ENCODE results near the gene TNFSF10.

DNA sequence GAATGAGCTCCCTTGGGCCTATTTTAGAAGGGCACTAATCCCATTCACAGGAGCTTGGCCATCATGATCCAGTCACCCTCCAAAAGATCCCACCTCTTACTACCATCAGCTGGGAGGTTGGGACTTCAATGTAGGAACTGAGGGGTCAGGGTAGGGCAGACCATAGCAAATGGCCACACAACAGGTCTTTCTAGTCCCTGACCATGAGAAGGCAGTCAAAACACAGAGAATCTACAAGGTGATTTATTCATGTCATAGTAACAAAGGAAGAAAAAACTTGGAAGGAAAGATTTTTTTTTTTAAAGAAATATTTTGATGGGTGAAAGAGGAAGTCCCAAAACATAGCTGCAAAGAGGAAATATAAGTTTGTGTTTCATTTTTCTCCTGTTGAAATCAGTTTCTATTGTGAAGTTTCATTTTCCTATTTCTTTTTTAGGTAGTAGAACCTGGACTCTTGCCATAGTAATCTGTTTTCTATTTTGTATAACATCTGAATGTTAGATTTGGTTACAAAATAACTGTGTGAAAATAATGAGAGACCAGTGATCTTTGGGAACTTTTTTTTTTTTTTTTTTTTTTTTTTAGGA lies 23.5 kb upstream of the TNFSF10 start:
- TF ChIP-seq, protein P1, sequence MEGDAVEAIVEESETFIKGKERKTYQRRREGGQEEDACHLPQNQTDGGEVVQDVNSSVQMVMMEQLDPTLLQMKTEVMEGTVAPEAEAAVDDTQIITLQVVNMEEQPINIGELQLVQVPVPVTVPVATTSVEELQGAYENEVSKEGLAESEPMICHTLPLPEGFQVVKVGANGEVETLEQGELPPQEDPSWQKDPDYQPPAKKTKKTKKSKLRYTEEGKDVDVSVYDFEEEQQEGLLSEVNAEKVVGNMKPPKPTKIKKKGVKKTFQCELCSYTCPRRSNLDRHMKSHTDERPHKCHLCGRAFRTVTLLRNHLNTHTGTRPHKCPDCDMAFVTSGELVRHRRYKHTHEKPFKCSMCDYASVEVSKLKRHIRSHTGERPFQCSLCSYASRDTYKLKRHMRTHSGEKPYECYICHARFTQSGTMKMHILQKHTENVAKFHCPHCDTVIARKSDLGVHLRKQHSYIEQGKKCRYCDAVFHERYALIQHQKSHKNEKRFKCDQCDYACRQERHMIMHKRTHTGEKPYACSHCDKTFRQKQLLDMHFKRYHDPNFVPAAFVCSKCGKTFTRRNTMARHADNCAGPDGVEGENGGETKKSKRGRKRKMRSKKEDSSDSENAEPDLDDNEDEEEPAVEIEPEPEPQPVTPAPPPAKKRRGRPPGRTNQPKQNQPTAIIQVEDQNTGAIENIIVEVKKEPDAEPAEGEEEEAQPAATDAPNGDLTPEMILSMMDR (IDR thresholded peaks at IDR 0.05): no peak
- TF ChIP-seq POLR2AphosphoS5 (IDR thresholded peaks at IDR 0.05; ENCODE audit: low read depth, low read length): no peak

All from Panc1 (cell line).